HepG2 (cell line): ENCODE measurements around the gene CFAP46. TPM values are rescaled to one million over a fixed set of nuclear protein-coding genes. Genes with fewer than 3 reads are reported as not detected.

Source experiments
- ATAC-seq: fragments of 200-7000 bp; cut with Tn5 transposase; 3 replicates; pipeline ENCODE4 v1.9.1; 2020; ENCODE audit warnings: mild to moderate bottlenecking, moderate library complexity
- BruUV-seq: library from RNA; stranded (reverse); fragments of 400-500 nt; replicated peaks from 2 replicates; lab custom pipeline; 2021; lab: Mats Ljungman, UMichigan
- CTCF ChIA-PET: fragments of 300-600 bp; formaldehyde crosslinking; extraction: SDS; loops from one replicate; lab custom pipeline; 2021; ENCODE audit warnings: low total read pairs, inconsistent platforms, low intra/inter-chr PET ratio; lab: Yijun Ruan, JAX
- POLR2A ChIA-PET: fragments of 350-600 bp; sonication (Branson Sonifier 250); formaldehyde crosslinking; loops from one replicate; lab custom pipeline; 2020; ENCODE audit warnings: antibody characterized with exemption, inconsistent platforms; lab: Yijun Ruan, JAX
- DNase-seq: peaks from one replicate; pipeline ENCODE4 v3.0.0-alpha.2; 2015; ENCODE audit warnings: low spot score
- FAIRE-seq: peaks from 3 replicates; lab custom pipeline; 2011; peaks lifted over from hg19 to GRCh38; lab: Jason Lieb, UNC
- H2AFZ ChIP-seq: one replicate; pipeline ENCODE4 v1.6.1; 2011; ENCODE audit warnings: low read length, inconsistent platforms
- H3K27ac ChIP-seq: fragments of 300-600 bp; 3 replicates; pipeline ENCODE4 v1.8.0; 2011; ENCODE audit warnings: mixed run types, mild to moderate bottlenecking, mixed read lengths, low read length, inconsistent platforms; ENCODE audit not compliant: insufficient read depth; ENCODE audit errors: extremely low read length
- H3K27me3 ChIP-seq, 2 experiments: fragments of 200-600 bp in 1 of 2; 2 replicates in 1 of 2; 3 replicates in 1 of 2; pipeline versions ENCODE4 v1.6.0 to v1.8.0; 2011; ENCODE audit warnings: low read length in 2 of 2, mild to moderate bottlenecking in 2 of 2, moderate library complexity in 2 of 2, inconsistent platforms in 1 of 2; ENCODE audit not compliant: insufficient read depth in 2 of 2, control insufficient read depth in 1 of 2
- H3K36me3 ChIP-seq, 2 experiments: fragments of 200-600 bp in 1 of 2; replicated peaks in 1 of 2; 2 replicates in 1 of 2; 3 replicates in 1 of 2; pipeline versions ENCODE4 v1.5.1 to v1.8.0; 2011; ENCODE audit warnings: low read length in 2 of 2, inconsistent platforms in 1 of 2; ENCODE audit not compliant: insufficient read depth in 2 of 2, control insufficient read depth in 1 of 2
- H3K4me1 ChIP-seq: 2 replicates; pipeline ENCODE4 v1.5.1; 2012; ENCODE audit warnings: low read length, inconsistent platforms; ENCODE audit not compliant: insufficient read depth
- H3K4me2 ChIP-seq: 2 replicates; pipeline ENCODE4 v1.6.0; 2011; ENCODE audit warnings: low read depth, low read length, inconsistent platforms
- H3K4me3 ChIP-seq, 3 experiments: fragments of 200-600 bp in 1 of 3; sonication (generic), shearing (Covaris generic) in 1 of 3; replicated peaks in 1 of 3; 2 replicates each; pipeline ENCODE4 v1.5.1; 2011 to 2016; ENCODE audit warnings: low read length in 3 of 3, inconsistent platforms in 2 of 3, low read depth in 2 of 3, mild to moderate bottlenecking in 2 of 3, control low read depth in 1 of 3, mixed read lengths in 1 of 3; ENCODE audit not compliant: insufficient read depth in 1 of 3
- H3K79me2 ChIP-seq: one replicate; pipeline ENCODE4 v1.6.1; 2011; ENCODE audit warnings: low read length, inconsistent platforms; ENCODE audit not compliant: insufficient read depth
- H3K9ac ChIP-seq: 2 replicates; pipeline ENCODE4 v1.6.0; 2011; ENCODE audit warnings: mild to moderate bottlenecking, low read depth, low read length, inconsistent platforms; ENCODE audit not compliant: insufficient read depth
- H3K9me3 ChIP-seq: 2 replicates; pipeline ENCODE4 v1.5.1; 2012; ENCODE audit warnings: mild to moderate bottlenecking, low read length
- H4K20me1 ChIP-seq: 2 replicates; pipeline ENCODE4 v1.6.0; 2011; ENCODE audit warnings: inconsistent platforms, mild to moderate bottlenecking, low read length, moderate library complexity; ENCODE audit not compliant: insufficient read depth
- CENPX ChIP-seq: sonication (generic); formaldehyde crosslinking; IDR thresholded peaks from 2 replicates; pipeline ENCODE4 v1.9.0; 2021; ENCODE audit warnings: mild to moderate bottlenecking, missing genetic modification reagents, moderate library complexity
- FOXM1 ChIP-seq: sonication (generic); formaldehyde crosslinking; IDR thresholded peaks from 2 replicates; pipeline ENCODE4 v1.5.0; 2020; ENCODE audit warnings: missing genetic modification reagents
- FOXP1 ChIP-seq, 2 experiments: fragments of 450-650 bp in 1 of 2; IDR thresholded peaks; 2 replicates each; pipeline ENCODE4 v1.6.1; 2017 to 2018; ENCODE audit warnings: antibody characterized with exemption in 1 of 2
- PCBP1 ChIP-seq: fragments of 200-400 bp; formaldehyde crosslinking; IDR thresholded peaks from 2 replicates; pipeline ENCODE4 v1.6.1; 2017; ENCODE audit warnings: mild to moderate bottlenecking, low read depth, low read length, borderline replicate concordance
- PRMT3 ChIP-seq: sonication (generic); formaldehyde crosslinking; IDR thresholded peaks from 2 replicates; pipeline ENCODE4 v1.8.1; 2022; ENCODE audit warnings: low read depth, mild to moderate bottlenecking, moderate library complexity, missing genetic modification reagents, borderline replicate concordance
- REL ChIP-seq: sonication (generic); formaldehyde crosslinking; conservative IDR thresholded peaks from 2 replicates; pipeline ENCODE4 v1.8.0; 2022; ENCODE audit warnings: mild to moderate bottlenecking, missing genetic modification reagents, moderate library complexity
- SYNCRIP ChIP-seq: fragments of 200-400 bp; formaldehyde crosslinking; IDR thresholded peaks from 2 replicates; pipeline ENCODE4 v1.6.1; 2018; ENCODE audit warnings: mild to moderate bottlenecking, low read depth, low read length; ENCODE audit not compliant: insufficient read depth
- ZNF570 ChIP-seq: sonication (generic); formaldehyde crosslinking; IDR thresholded peaks from 2 replicates; pipeline ENCODE4 v1.4.0; 2020; ENCODE audit warnings: mild to moderate bottlenecking, missing genetic modification reagents, borderline replicate concordance
- WGBS: methylation state at CpG from one replicate; pipeline ENCODE4 v1.1.6; 2017; ENCODE audit warnings: low lambda C conversion rate; 5-methylcytosine and 5-hydroxymethylcytosine counted together
- in situ Hi-C: cut with HindIII; loops from 2 replicates; pipeline ENCODE4 v1.10.0; 2017; ENCODE audit warnings: low pct_unique_long_range_greater_than_20kb; ENCODE audit not compliant: extremely low pct_ligation_motif_present
- intact Hi-C: fragments of 100-400 bp; cut with micrococcal nuclease; formaldehyde crosslinking; loops from one replicate; pipeline ENCODE4 v1.10.0; 2022; ENCODE audit not compliant: unreplicated experiment
- polyA plus RNA-seq, 8 experiments: library from polyadenylated mRNA; depleted of rRNA in 3 of 8; stranded (reverse) in 7 of 8; unstranded in 1 of 8; fragments of >200 nt; fragmentation: Illumina TruSeq in 4 of 8; extraction: Trizol in 4 of 8; gene quantifications; 2 replicates each; pipeline versions ENCODE4 v1.2.1 to v1.2.3, GENCODE V29; 2011 to 2016; ENCODE audit warnings: low read depth in 4 of 8, missing spikeins in 1 of 8, mixed read lengths in 1 of 8; ENCODE audit not compliant: insufficient read depth in 1 of 8
- total RNA-seq, 5 experiments: library from RNA; depleted of rRNA; stranded (reverse); fragments of >200 nt; fragmentation: Illumina TruSeq; extraction: Trizol; gene quantifications; 2 replicates each; pipeline ENCODE4 v1.2.3, GENCODE V29; 2016; ENCODE audit warnings: low read depth in 1 of 5
- TF ChIP-seq, protein P1 (sequence below): sonication (generic); formaldehyde crosslinking; IDR thresholded peaks from 2 replicates; pipeline ENCODE4 v1.4.0; 2020; ENCODE audit warnings: missing genetic modification reagents, borderline replicate concordance
- TF ChIP-seq, protein P2 (sequence below): sonication (generic); formaldehyde crosslinking; IDR thresholded peaks from 2 replicates; pipeline ENCODE4 v1.8.0; 2022; ENCODE audit warnings: mild to moderate bottlenecking, missing genetic modification reagents, moderate library complexity
- TF ChIP-seq, protein P3 (sequence below): sonication (generic); formaldehyde crosslinking; IDR thresholded peaks from 2 replicates; pipeline ENCODE4 v1.5.1; 2020; ENCODE audit warnings: mild to moderate bottlenecking, missing genetic modification reagents, borderline replicate concordance

Gene CFAP46
- total and polyA plus RNA-seq, 2 of the 13 experiments (the other 11 are each of a cell fraction or from before 2014, with no cell fraction given), result 0.24 to 0.84 TPM

DNA sequence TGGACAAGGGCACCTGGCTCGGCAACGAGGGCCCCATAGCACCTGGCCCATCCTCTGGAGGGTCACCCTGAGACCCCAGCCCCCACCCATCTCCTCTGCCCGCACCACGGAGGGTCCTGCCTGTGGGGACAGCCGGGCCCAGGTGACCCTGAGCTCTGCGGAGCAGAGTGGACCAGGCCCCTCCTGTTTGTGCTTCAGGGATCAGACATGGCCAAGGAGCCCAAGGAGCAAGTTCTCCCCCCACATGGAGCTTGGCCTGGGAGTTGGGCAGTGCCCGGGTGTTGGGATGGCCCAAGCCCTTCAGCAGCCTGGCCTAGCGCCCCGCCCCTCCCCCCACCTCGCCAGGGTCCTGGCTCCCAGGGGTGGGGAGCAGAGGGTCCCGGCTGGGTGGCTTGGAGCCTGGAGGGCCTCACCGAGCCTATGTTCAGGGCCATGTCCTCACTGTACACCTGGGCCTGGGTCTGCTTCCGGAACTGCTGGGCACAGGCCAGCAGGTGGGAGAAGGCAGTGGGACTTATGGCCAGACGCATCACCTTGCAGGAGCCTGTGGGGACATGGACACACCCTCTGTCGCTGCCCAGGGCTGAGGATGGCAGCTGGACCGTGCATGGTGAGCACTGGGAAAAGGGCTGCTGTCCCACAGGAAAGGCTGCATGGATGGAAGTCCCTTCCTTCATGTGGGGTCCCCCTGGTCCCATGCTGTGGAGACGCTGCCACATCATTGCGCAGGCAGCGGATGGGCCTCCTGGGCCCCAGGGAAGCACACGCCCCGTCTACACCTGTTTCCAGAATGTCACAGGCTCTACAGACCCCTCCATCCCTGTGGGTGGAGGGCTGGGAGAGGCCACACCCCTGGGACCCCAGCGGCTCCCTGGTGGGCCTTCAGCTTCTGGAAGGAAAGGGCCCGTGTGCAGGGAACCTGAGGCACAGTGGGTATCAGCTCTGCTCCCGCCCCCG lies 107.2 kb downstream of the CFAP46 start:
- DNase-seq (no peak), FAIRE-seq (no peak), ATAC-seq (no peak)
- in situ Hi-C loops, result no loop called here
- ChIA-PET CTCF (no interaction called here), POLR2A (no interaction called here)
- H3K27me3 ChIP-seq, result peaks cover 6 to 41% of the 10 kb centered on the region in 2 experiments
- H3K36me3 ChIP-seq, result no peaks in the 10 kb centered on the region
- no peaks in the 10 kb centered on the region for H4K20me1 ChIP-seq
- H3K4me2 ChIP-seq, result no peak overlapping the region
- H3K9me3 ChIP-seq, result no peaks in the 10 kb centered on the region
- H3K27ac ChIP-seq, result no peak overlapping the region
- BruUV-seq, result no TSS peak
- peaks cover 10% of the 10 kb centered on the region for H3K4me1 ChIP-seq
- WGBS, result 23% methylated on average over 3 of the region's 25 CpGs
- no peak overlapping the region for H3K4me3 ChIP-seq
- intact Hi-C loops, result no loop called here
- no peak overlapping the region for H2AFZ ChIP-seq
- no peaks in the 10 kb centered on the region for H3K79me2 ChIP-seq
- H3K9ac ChIP-seq, result no peak overlapping the region
- TF ChIP-seq FOXP1 (IDR thresholded peaks at IDR 0.05), result no peak
- no peak for TF ChIP-seq FOXP1 (CRISPR knock-in tag; IDR thresholded peaks at IDR 0.05)
- TF ChIP-seq, protein P1, sequence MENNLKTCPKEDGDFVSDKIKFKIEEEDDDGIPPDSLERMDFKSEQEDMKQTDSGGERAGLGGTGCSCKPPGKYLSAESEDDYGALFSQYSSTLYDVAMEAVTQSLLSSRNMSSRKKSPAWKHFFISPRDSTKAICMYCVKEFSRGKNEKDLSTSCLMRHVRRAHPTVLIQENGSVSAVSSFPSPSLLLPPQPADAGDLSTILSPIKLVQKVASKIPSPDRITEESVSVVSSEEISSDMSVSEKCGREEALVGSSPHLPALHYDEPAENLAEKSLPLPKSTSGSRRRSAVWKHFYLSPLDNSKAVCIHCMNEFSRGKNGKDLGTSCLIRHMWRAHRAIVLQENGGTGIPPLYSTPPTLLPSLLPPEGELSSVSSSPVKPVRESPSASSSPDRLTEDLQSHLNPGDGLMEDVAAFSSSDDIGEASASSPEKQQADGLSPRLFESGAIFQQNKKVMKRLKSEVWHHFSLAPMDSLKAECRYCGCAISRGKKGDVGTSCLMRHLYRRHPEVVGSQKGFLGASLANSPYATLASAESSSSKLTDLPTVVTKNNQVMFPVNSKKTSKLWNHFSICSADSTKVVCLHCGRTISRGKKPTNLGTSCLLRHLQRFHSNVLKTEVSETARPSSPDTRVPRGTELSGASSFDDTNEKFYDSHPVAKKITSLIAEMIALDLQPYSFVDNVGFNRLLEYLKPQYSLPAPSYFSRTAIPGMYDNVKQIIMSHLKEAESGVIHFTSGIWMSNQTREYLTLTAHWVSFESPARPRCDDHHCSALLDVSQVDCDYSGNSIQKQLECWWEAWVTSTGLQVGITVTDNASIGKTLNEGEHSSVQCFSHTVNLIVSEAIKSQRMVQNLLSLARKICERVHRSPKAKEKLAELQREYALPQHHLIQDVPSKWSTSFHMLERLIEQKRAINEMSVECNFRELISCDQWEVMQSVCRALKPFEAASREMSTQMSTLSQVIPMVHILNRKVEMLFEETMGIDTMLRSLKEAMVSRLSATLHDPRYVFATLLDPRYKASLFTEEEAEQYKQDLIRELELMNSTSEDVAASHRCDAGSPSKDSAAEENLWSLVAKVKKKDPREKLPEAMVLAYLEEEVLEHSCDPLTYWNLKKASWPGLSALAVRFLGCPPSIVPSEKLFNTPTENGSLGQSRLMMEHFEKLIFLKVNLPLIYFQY, result no peak
- no peak for TF ChIP-seq FOXM1 (CRISPR knock-in tag)
- TF ChIP-seq, protein P2, sequence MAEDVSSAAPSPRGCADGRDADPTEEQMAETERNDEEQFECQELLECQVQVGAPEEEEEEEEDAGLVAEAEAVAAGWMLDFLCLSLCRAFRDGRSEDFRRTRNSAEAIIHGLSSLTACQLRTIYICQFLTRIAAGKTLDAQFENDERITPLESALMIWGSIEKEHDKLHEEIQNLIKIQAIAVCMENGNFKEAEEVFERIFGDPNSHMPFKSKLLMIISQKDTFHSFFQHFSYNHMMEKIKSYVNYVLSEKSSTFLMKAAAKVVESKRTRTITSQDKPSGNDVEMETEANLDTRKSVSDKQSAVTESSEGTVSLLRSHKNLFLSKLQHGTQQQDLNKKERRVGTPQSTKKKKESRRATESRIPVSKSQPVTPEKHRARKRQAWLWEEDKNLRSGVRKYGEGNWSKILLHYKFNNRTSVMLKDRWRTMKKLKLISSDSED, result no peak
- no peak for TF ChIP-seq ZNF570 (CRISPR knock-in tag)
- no peak for TF ChIP-seq PCBP1
- TF ChIP-seq SYNCRIP, result no peak
- TF ChIP-seq REL (CRISPR knock-in tag), result no peak
- TF ChIP-seq, protein P3, sequence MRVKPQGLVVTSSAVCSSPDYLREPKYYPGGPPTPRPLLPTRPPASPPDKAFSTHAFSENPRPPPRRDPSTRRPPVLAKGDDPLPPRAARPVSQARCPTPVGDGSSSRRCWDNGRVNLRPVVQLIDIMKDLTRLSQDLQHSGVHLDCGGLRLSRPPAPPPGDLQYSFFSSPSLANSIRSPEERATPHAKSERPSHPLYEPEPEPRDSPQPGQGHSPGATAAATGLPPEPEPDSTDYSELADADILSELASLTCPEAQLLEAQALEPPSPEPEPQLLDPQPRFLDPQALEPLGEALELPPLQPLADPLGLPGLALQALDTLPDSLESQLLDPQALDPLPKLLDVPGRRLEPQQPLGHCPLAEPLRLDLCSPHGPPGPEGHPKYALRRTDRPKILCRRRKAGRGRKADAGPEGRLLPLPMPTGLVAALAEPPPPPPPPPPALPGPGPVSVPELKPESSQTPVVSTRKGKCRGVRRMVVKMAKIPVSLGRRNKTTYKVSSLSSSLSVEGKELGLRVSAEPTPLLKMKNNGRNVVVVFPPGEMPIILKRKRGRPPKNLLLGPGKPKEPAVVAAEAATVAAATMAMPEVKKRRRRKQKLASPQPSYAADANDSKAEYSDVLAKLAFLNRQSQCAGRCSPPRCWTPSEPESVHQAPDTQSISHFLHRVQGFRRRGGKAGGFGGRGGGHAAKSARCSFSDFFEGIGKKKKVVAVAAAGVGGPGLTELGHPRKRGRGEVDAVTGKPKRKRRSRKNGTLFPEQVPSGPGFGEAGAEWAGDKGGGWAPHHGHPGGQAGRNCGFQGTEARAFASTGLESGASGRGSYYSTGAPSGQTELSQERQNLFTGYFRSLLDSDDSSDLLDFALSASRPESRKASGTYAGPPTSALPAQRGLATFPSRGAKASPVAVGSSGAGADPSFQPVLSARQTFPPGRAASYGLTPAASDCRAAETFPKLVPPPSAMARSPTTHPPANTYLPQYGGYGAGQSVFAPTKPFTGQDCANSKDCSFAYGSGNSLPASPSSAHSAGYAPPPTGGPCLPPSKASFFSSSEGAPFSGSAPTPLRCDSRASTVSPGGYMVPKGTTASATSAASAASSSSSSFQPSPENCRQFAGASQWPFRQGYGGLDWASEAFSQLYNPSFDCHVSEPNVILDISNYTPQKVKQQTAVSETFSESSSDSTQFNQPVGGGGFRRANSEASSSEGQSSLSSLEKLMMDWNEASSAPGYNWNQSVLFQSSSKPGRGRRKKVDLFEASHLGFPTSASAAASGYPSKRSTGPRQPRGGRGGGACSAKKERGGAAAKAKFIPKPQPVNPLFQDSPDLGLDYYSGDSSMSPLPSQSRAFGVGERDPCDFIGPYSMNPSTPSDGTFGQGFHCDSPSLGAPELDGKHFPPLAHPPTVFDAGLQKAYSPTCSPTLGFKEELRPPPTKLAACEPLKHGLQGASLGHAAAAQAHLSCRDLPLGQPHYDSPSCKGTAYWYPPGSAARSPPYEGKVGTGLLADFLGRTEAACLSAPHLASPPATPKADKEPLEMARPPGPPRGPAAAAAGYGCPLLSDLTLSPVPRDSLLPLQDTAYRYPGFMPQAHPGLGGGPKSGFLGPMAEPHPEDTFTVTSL (CRISPR knock-in tag), result no peak
- no peak for TF ChIP-seq CENPX (CRISPR knock-in tag)
- TF ChIP-seq PRMT3 (CRISPR knock-in tag), result no peak
